Astrocyte (in vitro differentiated cells and primary cell): ENCODE measurements around the gene TBC1D5.

ENCODE experiments used
- CTCF ChIP-seq: IDR thresholded peaks from 2 replicates; pipeline ENCODE4 v1.5.1; 2011; ENCODE audit warnings: low read depth, mild to moderate bottlenecking, inconsistent platforms, low read length, moderate library complexity; ENCODE audit not compliant: insufficient read depth
- EZH2 ChIP-seq: IDR thresholded peaks from 2 replicates; pipeline ENCODE4 v1.6.1; 2012; ENCODE audit warnings: mild to moderate bottlenecking, low read length, inconsistent platforms; ENCODE audit not compliant: insufficient read depth

GRCh38 chr3:17753632-17753992, 11.2 kb upstream of the TBC1D5 start:
- TF ChIP-seq CTCF (no peak), EZH2 (no peak)
